SKM-1 (cell line): Measurements from ENCODE around the gene SYT12.

ENCODE experiments used
- DNase-seq: peaks from one replicate; lab custom pipeline; 2025; ENCODE audit not compliant: unreplicated experiment; lab: John Stamatoyannopoulos, UW

SYT12 gene

GRCh38 chr11:67027943-67028542 lies 5.1 kb downstream of the SYT12 start:
- DNase-seq = no peak

DNA sequence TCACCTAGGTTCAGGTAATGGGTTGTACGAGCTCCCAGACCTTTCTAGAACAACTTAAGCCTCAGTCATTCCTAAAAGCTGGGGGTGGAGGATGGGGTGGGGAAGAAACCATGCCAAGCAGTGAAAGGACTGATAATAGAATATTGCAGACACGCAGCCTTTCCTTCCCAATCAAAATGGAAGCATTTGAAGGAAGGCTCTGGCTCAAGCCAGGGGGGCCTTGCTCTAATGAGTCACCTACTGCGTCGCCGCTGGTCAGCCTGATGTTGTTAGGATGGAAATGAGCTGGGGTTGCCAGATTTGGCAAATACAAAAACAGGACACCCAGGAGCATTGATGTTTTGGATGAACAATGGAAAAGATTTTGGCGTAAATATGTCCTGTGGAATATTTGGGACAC lies 6.2 kb downstream of the SYT12 start:
- no peak for DNase-seq

- no peak for DNase-seq
These were observed 8.0 kb downstream of the SYT12 start for GRCh38 chr11:67030976-67031375.

DNA sequence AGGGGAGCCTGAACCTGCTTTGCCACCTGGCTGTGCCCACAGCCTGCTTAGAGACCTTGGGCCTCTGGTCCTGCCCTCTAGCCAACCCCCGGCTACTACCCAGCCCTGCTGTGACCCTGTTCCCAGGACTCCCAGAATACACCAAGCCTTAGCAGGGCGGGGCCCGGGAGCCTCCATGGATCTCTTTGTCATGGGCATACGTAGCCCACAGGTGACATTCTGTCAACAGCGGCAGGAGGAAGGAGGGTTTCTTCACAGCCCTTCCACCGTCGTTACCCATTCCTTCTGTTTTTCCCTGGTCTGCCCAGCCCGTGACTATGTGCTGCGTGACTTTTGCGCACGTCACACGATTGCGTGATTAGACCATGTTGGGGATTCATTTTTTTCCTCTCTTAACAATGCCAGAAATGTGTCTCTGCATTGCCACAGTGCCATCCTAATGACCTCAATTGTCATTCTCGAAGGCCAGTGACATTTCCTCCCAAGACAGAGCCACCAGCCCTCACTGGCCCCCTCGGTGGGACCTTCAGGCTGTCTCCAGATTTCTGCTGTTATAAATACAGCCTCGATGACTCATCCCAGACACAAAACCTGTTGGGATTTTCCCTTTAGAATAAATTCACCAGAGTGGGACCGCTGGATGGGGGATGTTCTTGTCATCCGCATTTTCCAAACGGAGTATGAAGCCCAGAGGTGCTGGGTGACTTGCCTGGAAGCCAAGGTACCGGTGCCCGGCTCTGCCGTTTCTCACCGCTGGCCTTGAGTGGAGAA lies 9.0 kb downstream of the SYT12 start:
- no peak for DNase-seq

DNA sequence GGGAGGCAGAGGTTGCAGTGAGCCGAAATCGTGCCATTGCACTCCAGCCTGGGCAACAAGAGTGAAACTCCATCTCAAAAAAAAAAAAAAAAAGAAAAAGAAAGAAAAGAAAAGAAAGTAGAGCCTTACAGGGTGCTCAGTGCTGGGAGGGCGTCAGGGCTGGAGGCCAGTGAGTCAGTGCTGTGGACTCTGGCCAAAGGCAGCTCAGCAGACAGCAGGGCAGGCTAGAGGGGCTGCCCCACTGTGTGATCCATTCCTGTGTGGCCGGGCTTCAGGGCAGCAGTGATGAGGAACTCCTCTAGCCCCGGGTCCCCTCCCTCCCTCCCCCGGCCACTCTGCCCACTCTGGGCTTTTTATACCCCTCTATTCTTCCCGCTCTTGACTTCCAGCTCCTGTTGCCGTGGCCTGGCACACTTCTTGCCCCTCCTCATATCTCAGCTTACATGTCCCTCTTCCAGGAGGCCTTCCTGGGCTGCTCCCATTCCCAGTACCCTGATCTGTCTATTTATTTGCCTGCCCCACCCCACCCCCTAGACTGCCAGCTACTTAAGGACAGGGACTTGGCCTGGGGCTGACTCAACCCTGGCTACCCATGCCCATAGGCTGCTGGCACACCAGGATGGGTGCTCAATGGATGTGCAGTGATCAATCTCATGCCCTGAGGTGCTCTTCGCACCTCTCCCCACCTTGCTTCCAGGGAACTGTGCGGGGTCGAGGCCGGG lies 10.1 kb downstream of the SYT12 start:
- DNase-seq = no peak

DNA sequence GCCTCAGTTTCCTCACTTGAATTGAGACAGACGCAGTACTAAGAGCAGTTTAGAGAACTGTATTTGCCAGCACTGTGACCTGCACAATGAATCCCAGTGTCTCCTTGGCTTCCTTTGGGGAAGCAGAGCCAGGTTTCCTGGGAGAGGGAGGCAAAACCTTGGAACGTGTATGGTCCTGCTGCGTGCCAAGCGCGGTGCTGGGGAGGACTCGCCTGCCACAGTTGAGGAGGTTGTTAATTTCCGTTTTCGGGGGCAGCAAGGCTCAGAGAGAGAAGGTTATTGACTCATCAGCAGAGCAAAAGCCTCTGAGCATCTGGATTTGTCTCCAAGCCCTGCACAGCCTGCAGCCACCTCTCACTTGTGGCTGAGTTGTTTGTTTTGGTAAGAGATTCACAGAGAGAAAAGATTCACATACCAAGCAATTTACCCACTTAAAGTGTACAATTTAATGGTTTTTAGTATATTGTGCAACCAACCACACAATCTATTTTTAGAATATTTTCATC lies 10.8 kb downstream of the SYT12 start:
- no peak for DNase-seq

GRCh38 chr11:67034350-67034749 lies 11.4 kb downstream of the SYT12 start:
- no peak for DNase-seq

- no peak for DNase-seq
These were observed 17.2 kb downstream of the SYT12 start for GRCh38 chr11:67040147-67040546.

DNA sequence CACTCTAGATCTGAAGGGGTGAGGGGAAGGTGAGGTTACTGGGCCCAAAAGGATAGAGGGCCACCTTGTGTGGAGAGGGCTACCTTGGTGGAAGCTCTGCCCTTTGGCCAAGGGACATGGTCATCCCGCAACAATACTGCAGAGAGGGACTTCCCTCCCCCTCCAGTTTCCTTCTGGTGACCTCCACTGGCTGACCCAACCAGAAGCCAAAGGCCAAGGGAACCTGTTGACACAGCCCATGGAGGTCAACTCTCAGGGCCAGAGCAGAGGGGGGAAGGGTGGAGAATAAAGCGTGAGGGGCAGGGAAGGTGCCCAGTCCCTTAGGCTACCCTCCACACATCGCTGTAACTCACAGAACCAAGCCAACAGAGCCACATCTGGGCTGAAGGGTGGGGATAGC lies 18.7 kb downstream of the SYT12 start:
- no peak for DNase-seq

DNA sequence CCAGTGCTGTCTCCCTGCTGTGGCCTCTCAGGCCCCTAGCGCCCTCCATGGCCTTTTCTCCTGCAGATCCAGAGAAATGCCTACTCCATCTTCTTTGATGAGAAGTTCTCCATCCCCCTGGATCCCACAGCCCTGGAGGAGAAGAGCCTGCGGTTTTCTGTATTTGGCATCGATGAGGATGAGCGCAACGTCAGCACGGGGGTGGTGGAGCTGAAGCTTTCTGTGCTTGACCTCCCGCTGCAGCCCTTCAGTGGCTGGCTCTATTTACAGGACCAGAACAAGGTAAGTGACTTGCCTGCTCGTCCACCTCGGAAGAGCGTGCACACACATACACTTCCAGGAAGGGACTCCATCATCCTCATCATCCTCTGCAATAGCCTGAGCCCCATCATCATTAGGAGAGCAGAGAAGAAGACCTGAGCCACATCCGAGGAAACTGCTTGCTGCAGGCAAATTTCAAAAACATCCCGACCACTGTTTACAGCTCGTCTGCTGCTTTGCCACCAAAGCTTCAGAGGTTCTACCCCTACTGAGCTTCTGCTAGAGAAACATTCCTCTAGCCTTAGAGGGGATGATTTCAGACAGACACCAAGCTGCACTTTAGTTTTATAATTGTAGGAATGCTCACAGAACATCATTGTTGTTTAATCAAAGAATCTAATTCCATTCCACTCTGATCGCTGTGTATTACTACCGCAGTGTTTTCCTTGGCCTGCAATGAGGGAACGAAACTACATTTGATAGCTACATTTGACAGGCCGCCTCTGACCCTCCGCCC lies 20.8 kb downstream of the SYT12 start:
- DNase-seq = no peak

DNA sequence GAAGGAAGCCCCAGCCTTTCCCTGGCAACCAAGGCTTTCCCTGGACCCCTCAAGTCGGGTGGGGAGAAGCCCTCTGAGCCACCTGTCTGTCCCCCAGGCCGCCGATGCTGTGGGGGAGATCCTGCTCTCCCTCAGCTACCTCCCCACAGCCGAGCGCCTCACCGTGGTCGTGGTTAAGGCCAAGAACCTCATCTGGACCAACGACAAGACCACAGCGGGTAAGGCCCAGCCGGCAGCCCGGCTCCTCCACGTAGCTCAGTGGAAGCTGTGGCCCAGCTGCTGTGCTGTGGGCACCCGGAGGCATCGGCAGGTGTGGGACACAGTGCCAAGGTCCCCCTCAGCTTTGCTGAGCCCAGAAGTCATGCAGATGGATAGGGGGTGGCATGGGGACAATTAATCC lies 21.6 kb downstream of the SYT12 start:
- DNase-seq = no peak

DNA sequence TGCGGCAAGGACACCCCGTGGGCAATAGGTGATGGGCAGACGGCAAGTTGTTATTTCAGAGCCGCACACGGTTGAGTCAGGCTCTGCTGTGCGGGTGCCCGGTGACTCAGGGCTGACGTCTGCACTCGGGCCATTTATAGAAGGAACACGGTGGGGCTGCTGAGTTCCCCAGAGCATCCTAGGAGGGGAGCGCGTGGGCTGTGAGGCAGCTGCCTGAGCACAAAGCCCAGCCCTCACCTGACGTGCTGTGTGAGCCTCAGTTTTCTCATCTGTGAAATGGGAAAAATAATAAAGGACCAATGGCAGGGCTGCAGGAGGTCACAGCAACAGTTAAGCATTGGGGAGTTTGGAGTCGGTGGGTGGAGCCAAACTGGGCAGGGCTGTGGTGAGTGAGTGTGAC lies 22.4 kb downstream of the SYT12 start:
- DNase-seq = no peak

DNA sequence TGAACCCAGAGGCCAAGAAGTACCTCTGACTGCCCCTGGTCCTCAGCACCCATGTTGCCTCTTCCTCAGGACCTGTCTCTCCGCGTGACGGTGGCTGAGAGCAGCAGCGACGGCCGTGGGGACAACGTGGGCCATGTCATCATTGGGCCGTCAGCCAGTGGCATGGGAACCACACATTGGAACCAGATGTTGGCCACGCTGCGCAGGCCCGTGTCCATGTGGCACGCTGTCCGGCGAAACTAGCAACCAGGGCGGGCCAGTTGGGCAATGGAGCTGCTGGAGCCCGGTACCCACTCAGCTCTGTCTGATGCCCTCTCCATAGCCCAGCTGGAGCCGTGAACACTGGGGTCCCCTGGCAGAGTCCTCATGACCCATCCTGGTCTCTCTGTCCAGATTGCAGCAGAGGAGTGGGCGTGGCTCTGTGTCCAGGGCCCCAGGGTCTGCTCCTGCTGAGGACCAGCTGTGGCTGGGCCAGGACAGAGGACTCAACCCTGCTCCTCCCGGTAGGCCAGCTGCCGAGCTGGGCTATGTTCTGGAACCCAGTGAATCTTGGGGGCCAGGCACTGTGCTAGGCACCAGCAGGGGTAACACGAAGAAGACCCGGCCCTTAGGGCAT lies 25.7 kb downstream of the SYT12 start:
- no peak for DNase-seq

DNA sequence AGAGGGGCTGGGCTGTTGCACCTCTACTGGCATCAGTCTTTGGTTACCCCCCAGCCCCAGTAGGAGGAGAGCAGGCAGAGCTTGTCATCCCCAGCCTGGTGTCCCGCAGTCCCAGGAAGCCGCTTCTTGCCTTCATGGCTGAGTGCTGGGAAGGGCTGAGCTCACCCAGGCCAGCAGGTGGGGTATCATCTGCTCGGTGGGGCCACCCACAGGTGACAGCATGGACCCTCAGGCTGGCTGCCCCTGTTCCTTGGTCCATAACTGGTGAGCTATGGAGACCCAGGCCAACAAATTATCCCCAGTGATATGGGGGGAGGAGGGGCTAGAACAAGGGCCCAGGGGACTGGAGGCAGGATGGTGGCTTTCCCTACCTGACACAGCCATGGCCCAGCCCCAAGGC lies 27.2 kb downstream of the SYT12 start:
- no peak for DNase-seq

DNA sequence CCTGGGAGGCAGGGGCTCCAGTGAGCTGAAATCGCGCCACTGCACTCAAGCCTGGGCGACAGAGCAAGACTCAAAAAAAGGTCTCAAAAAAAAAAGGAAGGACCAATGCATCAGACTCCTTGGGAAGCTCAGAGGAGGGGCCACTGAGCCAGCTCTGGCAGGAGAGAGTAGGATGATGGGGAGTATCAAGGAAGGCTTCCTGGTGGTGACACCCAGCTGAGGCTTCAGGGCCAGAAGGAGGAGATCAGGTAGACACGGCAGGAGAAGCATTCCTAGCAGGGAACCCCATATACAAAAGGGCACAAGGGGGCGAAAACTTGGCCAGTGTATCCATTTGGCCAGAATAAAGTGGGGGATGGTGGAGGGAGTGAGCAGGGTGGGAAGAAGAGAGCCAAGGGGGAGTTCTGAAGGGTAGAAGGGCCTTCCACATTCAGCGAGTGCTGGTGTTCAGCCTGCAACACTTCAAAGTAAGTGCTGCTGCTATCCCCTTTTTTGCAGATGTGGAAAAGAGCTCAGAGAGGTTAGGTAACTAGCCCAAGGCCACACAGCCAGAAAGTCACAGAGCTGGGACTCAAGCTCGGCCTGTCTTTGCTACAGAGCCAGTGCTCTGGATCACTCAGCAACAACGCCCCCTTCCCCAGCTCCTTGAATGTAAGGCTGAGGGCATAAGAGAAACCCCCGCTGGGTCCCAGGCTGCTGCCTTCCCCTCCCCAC lies 28.4 kb downstream of the SYT12 start:
- no peak for DNase-seq

DNA sequence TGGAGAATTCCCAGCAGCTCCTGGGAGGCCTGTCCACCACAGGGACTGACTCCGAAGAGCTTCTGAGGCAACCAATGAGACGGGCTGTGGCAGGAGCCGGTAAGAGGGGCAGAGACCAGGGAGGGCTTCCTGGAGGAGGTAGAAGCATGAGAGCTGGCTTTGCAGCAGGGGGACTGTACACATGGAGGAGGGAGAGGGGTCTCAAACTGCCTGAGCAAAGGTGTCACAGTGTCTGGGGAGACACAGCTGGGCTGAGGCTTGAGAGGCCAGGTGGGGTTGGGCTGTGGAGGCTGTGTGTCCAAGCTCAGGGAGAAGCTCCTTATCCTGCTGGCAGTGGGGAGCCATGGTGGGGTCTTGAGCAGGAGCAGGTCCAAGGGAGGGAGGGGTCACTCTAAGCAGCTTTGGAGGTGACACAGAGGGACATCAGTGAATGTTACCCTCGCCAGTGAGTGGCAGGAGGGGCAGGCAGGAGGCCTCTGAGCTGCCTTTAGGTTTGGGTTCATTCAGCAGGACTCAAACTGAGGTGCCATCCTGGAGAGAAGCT lies 29.1 kb downstream of the SYT12 start:
- DNase-seq = no peak

GRCh38 chr11:67052891-67053290 lies 30.0 kb downstream of the SYT12 start:
- no peak for DNase-seq

GRCh38 chr11:67053896-67054329 lies 31.0 kb downstream of the SYT12 start:
- no peak for DNase-seq

DNA sequence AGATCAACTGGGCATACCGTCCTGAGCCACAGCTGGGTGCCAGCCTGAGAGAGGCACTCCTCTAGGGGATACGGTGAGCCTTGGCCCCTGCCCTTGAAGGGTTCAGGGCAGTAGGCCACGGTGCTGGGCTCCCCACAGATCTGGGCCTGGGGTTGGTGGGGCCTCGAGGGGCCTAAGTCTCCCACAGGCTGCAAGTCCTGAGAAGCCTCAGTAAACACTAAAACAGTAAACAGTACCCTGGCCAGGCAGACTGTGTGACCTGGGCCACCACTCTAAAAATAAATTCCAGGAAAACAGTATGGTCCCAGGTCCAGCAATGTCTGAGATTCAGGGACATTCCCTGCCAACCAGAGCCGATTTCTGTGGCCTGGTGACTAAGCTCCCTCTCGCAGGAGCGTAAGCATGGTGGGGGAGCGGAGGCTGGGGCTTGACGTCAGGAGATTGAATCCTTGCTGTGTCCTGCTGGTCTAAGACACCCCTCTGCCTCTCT lies 31.5 kb downstream of the SYT12 start:
- no peak for DNase-seq
